Brain pericyte (primary cell): Measurements from ENCODE around the gene ATP8A2.
"Not testable (repeated sequence)": the region's sequence is repeated elsewhere in the genome, so short reads cannot be mapped to it uniquely, and the experiment has no call there.

ENCODE experiments used
- DNase-seq: peaks from one replicate; pipeline ENCODE4 v3.0.0-alpha.2; 2012; ENCODE audit warnings: low read depth, low spot score

The ATP8A2 gene

DNA sequence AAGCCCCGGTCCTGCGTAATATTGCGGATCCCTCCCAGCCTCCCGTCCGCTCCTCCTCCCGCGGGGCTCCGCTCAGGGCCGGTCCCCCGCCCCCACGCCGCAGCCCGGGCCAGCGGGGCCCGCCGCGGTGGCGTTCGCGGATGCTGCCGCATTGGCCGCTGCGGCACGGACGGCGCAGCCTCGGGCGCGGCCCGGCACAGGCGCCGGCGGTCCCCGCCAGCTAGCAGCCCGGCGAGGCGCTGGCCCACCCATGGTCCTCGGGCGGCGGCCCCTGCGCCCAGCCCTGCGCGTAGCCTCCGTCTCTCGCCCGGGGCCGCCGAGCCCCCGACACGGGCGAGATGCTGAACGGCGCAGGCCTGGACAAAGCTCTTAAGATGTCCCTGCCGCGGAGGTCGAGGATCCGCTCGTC lies at the start of gene ATP8A2:
Gene ATP8A2 (plus strand): TSS at position 100 of the 409 bp plus-strand sequence. CDS start 239 bp downstream, at position 339.
- no peak for DNase-seq

DNA sequence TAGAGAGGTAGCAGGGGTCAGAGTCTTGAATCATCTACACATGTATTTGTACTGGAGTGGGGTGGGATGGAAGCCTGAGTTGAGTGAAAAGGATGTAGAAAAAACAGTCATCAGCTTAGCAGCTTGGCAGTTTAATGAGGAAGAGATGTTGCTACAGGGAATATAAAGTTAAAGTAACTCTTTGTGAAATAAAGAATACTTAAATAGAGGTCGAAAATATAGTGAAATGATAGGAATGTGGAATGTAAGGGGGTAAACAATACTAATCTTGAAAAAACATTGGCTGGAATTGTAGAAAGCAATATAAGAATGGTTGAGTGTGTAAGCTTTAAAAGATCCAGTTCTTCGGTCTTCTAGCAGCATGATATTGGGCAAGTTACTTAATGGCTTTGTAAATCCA lies 47.7 kb upstream of the ATP8A2 start:
- DNase-seq: no peak

DNA sequence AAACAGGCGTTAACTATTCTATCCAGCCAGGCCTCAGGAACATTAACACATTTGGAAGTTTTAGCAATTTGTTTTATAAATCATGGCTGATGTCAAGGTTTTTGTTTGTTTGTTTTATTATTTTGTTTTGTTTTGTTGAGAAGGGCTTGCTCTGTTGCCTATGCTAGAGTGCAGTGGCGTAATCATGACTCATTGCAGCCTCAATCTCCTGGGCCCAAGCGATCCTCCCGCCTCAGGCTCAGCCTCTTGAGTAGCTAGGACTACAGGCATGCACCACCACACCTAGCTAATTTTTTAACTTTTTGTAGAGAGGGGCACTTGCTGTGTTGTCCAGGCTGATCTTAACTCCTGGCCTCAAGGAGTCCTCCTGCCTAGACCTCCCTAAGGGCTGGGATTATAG lies 42.1 kb upstream of the ATP8A2 start:
- no peak for DNase-seq

DNA sequence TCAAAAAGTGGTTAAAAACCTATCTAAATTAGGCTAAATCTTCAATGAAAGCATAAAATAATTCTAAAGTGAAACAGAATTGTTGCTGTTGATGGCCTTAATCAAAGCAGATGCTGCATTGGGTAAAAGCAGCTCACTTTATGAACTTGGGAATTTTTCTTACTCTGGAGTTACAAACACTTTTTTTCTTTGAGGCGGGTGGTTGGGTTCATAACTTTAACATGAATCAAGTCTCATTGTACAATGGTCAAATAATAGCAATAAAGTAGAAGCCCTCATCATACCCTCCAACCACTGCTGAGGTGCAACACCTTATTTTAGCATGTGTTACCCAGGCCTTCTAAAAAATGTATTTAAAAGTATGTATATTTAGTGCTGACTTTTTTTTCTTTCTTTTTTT lies 41.2 kb upstream of the ATP8A2 start:
- no peak for DNase-seq

DNA sequence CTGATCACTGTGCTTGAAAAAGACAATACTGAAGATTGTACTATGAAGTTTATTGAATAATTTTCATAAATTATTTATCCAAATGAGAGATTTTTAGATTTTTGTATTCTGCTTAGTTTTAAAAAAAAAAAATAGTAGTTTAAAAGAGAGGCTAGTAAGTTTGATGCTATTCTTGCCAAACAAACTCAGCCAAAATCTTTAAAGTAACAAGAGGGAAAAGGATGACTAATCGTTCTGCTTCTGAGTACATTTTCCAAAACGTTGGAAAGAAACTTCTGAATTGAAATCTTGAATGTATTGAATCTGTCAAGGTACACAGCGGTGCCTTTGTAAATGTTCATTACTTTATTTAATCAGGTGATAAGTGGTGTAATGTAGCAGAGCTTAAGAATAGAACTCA lies 35.9 kb upstream of the ATP8A2 start:
- DNase-seq: no peak

DNA sequence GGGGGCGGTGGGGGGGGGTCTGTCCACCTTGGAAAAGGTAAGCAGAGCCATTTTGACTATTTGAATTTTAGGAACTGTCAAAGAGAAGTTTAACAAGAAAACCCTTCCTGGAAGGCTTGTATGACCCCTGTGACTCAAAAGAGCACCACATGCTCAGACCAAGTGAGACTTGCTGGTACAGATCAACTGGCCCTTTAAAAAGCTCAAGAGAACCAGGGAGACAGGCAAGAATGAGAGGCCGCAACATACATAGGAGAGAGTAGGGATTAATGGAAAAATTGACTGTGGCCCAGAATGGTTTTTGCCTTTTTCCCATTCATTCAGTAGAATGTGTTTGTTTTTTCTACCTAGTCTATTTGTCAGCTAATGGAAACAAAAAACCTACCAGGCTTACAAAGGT lies 26.2 kb upstream of the ATP8A2 start:
- DNase-seq: no peak

DNA sequence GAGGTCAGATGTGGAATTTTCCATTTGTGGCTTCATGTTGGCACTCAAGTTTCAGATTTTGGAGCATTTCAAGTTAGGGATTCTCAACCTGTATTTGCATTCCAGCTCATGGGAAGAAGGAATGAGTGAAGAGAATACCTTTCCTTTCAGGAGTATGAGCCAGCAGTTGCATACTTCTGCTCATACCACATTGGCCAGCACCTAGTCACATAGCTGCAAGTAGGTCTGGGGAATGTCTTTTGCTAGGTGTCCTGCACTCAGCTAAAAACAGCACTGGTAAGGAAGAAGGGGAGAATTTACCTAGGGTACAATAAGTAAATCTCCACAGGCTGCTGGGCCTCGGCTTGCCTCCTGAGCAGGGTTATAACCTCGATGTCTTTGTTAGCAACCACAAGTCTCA lies 24.6 kb upstream of the ATP8A2 start:
- no peak for DNase-seq

DNA sequence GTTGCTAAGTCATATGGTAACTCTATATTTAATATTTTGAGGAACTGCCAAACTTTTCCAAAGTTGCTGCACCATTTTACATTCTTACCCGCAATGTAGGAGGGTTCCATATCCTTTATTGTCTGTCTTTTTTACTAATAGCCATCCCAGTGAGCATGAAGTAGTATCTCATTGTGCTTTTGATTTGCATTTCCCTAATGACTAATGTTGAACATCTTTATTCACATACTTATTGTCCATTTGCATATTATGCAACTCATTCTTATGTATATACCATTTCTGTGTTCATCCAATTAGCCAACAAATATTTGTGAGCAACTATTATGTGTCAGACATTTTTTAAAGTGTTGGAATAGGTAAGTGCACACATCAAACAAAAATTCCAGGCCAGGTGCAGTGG lies 20.4 kb upstream of the ATP8A2 start:
- DNase-seq: no peak

DNA sequence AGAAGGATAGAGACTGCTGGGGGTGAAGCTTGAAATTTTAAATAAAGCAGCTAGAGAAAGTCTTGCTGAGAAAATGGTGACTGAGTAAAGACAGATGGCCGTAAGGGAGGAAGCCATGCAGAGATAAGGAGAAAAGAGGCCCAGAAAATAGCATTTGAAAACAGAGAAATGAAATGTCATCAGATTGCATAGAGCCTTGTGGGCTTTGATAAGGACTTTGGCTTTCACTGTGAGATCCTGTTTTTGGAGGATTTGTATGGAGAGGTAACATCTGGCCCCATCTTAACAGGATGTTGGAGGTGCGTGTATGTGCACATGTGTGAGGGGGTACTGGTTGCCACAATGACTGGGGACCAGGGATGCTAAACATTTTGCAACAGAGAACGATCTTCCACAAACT lies 19.5 kb upstream of the ATP8A2 start:
- DNase-seq: no peak

DNA sequence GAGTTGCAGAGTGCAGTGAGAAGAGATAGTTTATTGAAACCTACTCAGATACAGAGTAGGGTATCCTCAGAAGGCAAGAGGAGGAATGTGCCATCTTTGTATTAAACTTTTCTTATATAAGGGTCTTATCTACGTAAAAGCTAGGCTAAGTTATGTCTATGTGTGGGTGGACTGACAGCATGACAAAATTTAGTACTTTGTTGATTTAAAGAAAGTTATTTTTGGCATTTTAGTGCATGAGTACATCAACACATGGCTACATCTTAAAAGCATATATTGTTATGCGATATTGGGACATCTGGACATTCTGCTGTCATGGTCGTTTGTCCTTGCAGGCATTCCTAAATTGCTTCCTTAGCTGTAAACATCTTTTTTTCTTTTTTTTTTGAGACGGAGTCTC lies 19.0 kb upstream of the ATP8A2 start:
- no peak for DNase-seq

DNA sequence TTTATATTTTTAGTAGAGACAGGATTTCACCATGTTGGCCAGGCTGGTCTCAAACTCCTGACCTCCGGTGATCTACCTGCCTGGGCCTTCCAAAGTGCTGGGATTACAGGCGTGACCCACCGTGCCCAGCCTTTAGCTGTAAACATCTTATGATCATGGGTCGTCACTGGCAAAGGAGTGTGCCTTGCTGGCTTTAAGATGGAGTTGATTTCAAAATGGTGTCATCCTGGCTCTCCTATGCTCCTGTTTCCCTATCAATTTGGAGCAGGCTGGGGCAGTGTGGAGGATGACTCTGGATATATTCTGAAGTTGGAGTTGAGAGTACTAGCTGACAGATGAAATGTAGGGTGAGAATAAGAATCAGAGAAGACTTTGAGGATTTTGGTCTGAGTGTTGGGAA lies 18.4 kb upstream of the ATP8A2 start:
- DNase-seq: no peak

DNA sequence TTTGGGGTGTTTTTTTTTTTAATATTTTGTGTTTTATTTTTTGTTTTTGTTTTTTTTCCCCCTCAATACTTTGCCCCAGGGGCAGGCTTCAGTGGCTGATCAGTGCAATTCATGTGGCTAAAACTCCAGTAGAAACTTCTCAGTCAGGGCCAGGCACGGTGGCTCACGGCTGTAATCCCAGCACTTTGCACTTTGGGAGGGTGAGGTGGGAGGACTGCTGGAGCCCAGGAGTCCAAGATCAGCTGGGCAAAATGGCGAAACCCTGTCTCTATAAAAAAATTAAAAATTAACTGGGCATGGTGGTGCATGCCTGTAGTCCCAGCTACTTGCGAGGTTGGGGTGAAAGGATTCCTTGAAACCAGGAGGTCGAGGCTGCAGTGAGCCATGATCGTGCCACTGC lies 17.4 kb upstream of the ATP8A2 start:
- no peak for DNase-seq

DNA sequence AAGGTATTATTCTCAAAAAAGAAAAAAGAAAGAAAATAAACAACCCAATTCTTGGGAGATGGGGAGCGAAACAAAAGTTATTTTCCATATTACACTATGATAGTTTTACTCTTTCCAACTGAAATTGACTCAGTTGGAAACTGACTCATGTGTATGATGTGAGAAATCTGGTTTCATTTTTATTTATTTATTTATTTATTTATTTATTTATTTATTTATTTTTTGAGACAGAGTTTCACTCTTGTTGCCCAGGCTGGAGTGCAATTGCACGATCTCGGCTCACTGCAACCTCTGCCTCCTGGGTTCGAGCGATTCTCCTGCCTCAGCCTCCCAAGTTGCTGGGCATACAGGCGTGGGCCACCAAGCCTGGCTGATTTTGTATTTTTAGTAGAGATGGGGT lies 11.3 kb upstream of the ATP8A2 start:
- not testable (repeated sequence) for DNase-seq

DNA sequence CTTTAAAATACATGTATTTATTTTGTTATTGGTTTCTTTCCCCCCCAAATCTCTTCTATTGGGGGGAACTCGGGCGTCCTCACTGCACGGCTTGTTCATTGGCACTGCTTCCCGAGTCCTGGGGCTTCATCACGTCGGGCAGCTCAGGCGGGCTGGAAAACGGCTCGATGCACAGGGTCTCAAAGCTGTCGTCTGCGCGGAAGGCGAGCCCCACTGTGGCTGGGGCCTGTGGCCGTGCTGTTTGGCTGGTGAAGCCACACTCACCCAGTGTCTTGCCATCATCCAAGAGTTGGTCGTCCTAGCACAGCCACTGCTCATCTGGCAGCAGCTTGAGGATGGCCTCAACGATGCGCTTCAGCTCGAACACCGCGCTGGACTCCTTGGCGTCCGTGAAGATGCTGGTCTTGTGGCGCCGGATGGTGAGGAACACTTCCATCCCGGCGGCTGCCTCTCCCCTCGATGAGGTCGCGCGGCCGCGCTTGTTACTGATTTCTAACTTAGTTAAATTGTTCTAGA lies 6.0 kb upstream of the ATP8A2 start:
- DNase-seq: no peak

DNA sequence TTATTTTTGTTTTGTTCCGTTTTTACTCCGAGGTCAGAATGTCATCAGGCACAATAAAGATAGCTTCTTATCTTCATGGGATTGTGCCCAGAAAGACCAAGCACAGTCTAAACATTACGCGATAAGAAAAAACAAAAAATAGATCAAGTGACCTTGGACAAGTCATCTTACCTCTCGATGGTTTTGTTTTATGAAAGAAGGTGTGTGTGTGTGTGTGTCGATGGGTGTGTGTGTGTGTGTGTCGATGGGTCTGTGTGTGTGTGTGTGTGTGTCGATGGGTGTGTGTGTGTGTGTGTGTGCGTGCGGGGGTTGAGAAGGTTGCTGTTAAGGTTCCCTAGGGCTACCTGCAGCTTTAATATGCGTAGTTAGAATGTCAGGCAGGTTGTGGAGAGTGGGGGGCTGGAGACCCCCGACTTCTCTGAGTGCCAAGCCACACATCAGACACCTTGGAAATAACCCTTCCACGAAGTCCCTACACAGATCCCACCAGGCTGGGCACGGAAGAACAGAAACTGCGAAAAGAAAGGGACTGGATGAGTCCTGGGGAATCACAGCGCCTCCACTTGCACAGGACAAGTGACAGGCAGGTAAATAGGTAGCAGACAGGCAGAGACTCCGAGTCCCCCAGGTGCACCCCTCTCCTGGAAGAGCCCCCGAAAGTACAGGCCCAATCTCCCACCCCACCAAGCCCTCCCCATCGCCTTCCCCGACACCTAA lies 458 bp upstream of the ATP8A2 start:
- DNase-seq: no peak

DNA sequence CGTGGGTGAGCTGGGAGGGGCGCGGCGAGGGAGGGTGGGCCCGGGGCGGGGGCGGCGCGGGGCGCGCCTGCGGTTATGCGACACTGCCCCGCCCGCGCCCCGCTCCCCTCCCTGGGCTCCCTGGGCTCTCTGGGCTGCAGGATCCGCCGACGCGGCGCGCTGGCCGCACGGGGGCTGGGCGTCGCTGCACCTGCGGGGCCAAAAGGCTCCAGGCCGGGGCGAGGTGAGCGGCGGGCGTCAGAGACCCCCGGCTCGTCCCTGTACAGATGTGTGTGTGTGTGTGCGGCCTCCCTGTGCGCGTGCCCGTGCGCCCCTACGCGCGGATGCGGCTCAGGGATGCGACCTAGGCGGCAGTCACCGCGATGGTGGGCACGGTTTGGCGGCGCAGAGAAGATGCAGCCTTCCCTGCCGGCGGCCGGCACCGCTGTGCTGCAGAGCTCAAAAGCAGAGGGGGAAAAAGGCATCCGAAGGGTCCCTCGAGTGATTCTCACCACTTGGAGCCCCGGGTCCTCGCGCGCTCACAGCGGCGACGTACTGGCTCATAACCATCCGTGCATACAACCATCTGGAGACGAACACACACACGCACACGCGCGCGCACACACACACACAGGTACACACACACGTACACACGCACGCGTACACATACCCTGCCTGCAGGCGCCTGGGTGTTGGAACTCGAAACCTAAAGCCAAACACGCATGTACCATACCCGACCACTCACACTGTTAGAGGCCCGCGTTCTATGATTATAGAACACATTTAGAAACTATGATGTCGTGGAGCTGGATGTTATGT lies 709 bp downstream of the ATP8A2 start:
- DNase-seq: no peak

DNA sequence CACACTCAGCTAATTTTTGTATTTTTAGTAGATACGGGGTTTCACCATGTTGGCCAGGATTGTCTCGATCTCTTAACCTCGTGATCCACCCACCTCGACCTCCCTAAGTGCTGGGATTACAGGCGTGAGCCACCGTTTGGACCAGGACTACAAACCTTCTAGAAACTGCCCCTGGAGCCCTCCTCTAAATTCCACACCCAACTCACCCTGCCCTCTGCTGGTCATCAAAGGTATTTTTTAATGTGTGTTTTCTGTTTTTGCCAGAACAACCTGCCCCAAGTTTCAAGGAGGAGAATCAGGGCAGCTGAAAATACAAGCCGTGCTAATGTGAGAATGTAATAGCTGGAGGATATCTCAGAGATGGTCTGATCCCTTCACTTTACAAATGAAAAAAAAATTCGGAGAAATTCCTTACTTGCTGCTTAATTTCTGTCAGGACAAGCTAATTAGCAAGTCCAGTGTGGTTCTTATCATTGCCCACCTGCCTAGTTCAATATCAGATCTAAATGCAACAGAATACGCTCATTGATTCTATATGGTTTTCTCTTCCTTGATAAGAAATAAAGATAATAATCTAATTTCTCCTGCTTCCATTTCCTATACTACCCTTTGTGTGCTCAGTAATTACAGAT lies 4.1 kb downstream of the ATP8A2 start:
- DNase-seq: no peak

DNA sequence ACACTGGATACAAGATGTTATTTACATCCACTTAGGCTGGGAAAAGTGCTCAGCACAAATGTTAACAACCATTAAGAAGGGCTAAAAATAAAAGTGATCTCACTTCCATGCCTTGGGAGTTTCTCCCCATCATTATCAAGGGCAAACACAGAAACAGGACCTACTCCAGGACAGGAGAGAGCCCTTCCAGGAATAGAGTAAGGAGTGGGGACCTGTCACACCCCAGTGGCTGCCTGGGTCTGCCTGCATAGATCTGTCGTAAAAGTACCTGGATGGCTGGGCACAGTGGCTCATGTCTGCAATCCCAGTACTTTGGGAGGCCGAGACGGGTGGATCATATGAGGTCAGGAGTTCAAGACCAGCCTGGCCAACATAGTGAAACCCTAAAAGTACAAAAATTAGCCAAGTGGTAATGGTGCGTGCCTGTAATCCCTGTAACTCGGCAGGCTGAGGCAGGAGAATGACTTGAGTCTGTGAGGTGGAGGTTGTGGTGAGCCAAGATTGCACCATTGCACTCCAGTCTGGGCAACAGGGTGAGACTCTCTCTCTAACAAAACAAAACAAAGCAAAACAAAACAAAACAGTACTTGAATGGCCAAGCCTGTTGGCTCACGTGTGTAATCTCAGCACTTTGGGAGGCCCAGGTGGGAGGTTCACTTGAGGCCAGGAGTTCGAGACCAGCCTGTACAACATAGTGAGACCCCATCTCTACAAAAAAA lies 5.6 kb downstream of the ATP8A2 start:
- no peak for DNase-seq

DNA sequence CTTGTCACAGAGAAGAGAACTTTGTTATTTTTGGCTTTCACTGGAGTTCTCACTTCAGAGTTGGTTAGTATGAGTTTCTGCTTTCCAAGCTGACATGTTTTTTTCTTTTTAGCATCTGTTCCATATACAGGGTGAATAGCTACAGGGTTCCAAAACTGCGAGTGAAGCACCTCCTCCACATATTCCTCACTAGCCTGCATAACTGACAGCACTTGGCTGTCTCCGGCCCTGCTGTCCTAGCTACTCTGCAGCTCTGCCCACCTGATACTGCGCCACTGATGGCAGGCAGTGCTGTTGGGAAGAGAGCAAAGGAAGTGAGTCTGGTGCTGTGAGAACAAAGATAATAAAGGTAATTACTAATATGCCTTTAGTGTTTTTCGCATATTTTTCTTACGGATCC lies 6.8 kb downstream of the ATP8A2 start:
- DNase-seq: no peak

DNA sequence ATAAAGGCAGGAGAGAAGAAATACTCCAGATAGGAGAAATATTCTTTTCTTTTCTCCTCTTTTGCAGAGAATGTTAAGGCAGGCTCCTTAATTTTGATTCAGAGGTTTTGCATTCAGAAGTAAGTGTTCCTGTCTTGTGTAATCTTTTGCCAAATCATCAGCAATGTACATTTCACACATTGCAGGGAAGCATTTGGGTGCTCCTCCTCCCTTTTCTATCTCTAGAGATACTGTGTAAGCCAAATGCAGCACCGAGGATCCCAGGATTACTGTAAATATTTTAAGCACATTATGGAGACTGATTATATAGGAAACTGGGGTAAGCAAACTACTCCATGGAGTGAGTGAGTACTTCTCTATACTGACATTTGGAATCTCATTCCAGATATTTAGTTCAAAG lies 7.2 kb downstream of the ATP8A2 start:
- no peak for DNase-seq

DNA sequence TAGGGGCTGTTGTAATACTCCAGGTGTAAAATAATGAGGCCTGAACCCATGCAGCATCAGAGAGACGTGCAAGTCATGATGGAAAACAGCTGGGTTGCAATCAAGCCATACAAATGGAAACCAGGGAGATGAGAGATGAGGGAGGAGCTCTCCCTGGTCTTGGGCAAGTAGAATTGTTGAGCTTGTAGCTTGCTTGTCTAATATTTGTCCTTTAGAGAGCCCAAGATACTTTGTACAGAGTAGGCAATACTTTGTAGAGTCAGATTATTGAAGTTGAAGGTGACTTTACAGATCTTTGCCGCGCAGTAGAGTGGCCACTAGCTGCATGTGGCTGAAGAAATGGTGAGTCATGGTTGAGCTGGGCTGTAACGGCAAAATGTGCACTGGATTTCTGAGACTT lies 8.3 kb downstream of the ATP8A2 start:
- no peak for DNase-seq

DNA sequence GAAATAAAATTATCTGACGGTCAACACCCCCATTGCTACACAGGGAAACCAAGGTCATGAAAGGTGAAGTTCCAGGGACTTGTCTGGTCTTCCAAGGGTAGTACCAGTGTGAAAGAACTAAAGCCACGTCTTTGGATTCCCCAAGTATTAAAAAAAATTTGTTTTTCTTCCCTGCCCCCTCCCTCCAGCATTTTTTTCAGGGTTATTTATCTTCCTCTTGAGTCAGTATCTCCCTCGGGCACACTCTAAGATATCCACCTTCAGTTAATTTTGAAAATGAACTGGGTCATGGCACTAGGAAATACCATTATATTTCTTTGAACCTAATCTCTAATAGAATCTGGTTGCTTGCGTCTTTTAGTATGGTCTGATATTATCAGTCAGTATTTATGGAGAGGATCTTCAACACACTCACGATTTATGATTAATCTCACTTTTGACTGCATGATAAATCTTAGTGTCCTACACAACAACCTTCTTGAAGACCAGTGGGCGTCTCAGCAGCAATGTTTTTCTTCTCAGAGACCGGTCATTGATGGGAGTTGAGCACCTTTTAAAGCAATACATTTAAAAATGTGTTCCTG lies 9.1 kb downstream of the ATP8A2 start:
- DNase-seq: no peak
